Caco-2 (cell line): ENCODE data around the gene TRAK2. TPM values are rescaled to one million over a fixed set of nuclear protein-coding genes. Genes with fewer than 3 reads are reported as not detected.
"Not testable (repeated sequence)": the region's sequence is repeated elsewhere in the genome, so short reads cannot be mapped to it uniquely, and the experiment has no call there.

Source experiments
- BruUV-seq: library from RNA; stranded (reverse); fragments of 400-500 nt; replicated peaks from 2 replicates; lab custom pipeline; 2021; lab: Mats Ljungman, UMichigan
- CTCF ChIA-PET: fragments of 300-600 bp; sonication (Branson Sonifier 250); formaldehyde crosslinking; loops from one replicate; lab custom pipeline; 2022; ENCODE audit warnings: antibody characterized with exemption; lab: Charles Lee
- POLR2A ChIA-PET: fragments of 300-600 bp; sonication (Branson Sonifier 250); formaldehyde crosslinking; loops from one replicate; lab custom pipeline; 2022; ENCODE audit warnings: antibody characterized with exemption; lab: Charles Lee
- DNase-seq, 2 experiments: peaks; one replicate each; pipeline versions ENCODE4 v3.0.0 to v3.0.0-alpha.2; 2020 to 2022
- H3K27me3 ChIP-seq: replicated peaks from 2 replicates; pipeline ENCODE4 v1.6.0; 2011; ENCODE audit warnings: low read length; ENCODE audit not compliant: control insufficient read depth, insufficient read depth
- H3K36me3 ChIP-seq: 2 replicates; pipeline ENCODE4 v1.5.1; 2011; ENCODE audit warnings: low read length; ENCODE audit not compliant: control insufficient read depth, insufficient read depth
- H3K4me1 ChIP-seq: fragments of 250-450 bp; sonication (Bioruptor Pico); 2 replicates; pipeline ENCODE4 v1.5.1; 2020; ENCODE audit warnings: mild to moderate bottlenecking
- H3K4me3 ChIP-seq: 2 replicates; pipeline ENCODE4 v1.5.1; 2011; ENCODE audit warnings: low read depth, mild to moderate bottlenecking, control low read depth, low read length
- H3K9me3 ChIP-seq: fragments of 250-450 bp; sonication (Bioruptor Pico); 2 replicates; pipeline ENCODE4 v1.5.1; 2020; ENCODE audit warnings: mild to moderate bottlenecking, moderate library complexity
- H3K27ac Mint-ChIP-seq: one replicate; pipeline ENCODE4 v1.8.0; 2022; ENCODE audit warnings: mixed read lengths; ENCODE audit not compliant: unreplicated experiment
- H3K27me3 Mint-ChIP-seq: one replicate; pipeline ENCODE4 v1.8.0; 2022; ENCODE audit warnings: mixed read lengths; ENCODE audit not compliant: insufficient read depth, unreplicated experiment
- H3K36me3 Mint-ChIP-seq: one replicate; pipeline ENCODE4 v1.8.0; 2022; ENCODE audit warnings: mild to moderate bottlenecking, mixed read lengths; ENCODE audit not compliant: insufficient read depth, unreplicated experiment
- H3K4me1 Mint-ChIP-seq: one replicate; pipeline ENCODE4 v1.8.0; 2022; ENCODE audit warnings: low read depth, mixed read lengths; ENCODE audit not compliant: unreplicated experiment
- H3K4me3 Mint-ChIP-seq: one replicate; pipeline ENCODE4 v1.8.0; 2022; ENCODE audit warnings: mild to moderate bottlenecking, moderate library complexity, mixed read lengths; ENCODE audit not compliant: unreplicated experiment
- H3K9me3 Mint-ChIP-seq: one replicate; pipeline ENCODE4 v1.8.0; 2022; ENCODE audit warnings: mixed read lengths; ENCODE audit not compliant: unreplicated experiment
- CTCF ChIP-seq, 2 experiments: fragments of 200-600 bp in 1 of 2; IDR thresholded peaks; 1 replicate in 1 of 2; 2 replicates in 1 of 2; pipeline versions ENCODE4 v1.5.1 to v1.8.0; 2011 to 2022; ENCODE audit warnings: antibody characterized with exemption in 1 of 2, control low read depth in 1 of 2, inconsistent platforms in 1 of 2, low read depth in 1 of 2, low read length in 1 of 2, mild to moderate bottlenecking in 1 of 2, moderate library complexity in 1 of 2; ENCODE audit not compliant: insufficient read depth in 1 of 2, severe bottlenecking in 1 of 2, unreplicated experiment in 1 of 2
- intact Hi-C: fragments of 100-400 bp; cut with micrococcal nuclease; formaldehyde crosslinking; loops from one replicate; pipeline ENCODE4 v1.10.0; 2022; ENCODE audit not compliant: unreplicated experiment
- total RNA-seq: library from RNA; stranded (reverse); gene quantifications from 2 replicates; pipeline ENCODE4 v1.2.3, GENCODE V29; 2022

The TRAK2 gene
- total RNA-seq, 1 experiment from 2014 or later, result 23.2 TPM

GRCh38 chr2:201441409-201441808, 9.8 kb downstream of the TRAK2 start:
- Mint-ChIP-seq H3K27ac (no peak overlapping the region), H3K27me3 (no peaks in the 10 kb centered on the region), H3K4me1 (peaks cover 29% of the 10 kb centered on the region), H3K4me3 (no peak overlapping the region), H3K9me3 (no peaks in the 10 kb centered on the region), H3K36me3 (peaks cover 7% of the 10 kb centered on the region)
- POLR2A ChIA-PET, result interaction anchor here (0.5 kb wide), 1 partner anchor 35 kb away, joined by 3 read pairs; no protein-coding TSS in a partner anchor
- Histone ChIP-seq H3K36me3 (no peaks in the 10 kb centered on the region), H3K9me3 (no peaks in the 10 kb centered on the region), H3K4me1 (peaks cover 29% of the 10 kb centered on the region), H3K27me3 (no peaks in the 10 kb centered on the region), H3K4me3 (no peak overlapping the region)
- DNase-seq, result no peak
- CTCF ChIA-PET, result interaction anchor here (0.6 kb wide), 1 partner anchor 157 kb away, joined by 4 read pairs; no protein-coding TSS in a partner anchor
- intact Hi-C loops, result no loop called here
- no peak for TF ChIP-seq CTCF (IDR thresholded peaks at IDR 0.05; ENCODE audit: insufficient read depth in 1 of 2, low read depth in 1 of 2, low read length in 1 of 2, severe bottlenecking in 1 of 2, unreplicated experiment in 1 of 2)
- BruUV-seq, result no TSS peak

GRCh38 chr2:201440182-201440581, 11.1 kb downstream of the TRAK2 start:
- no peak for TF ChIP-seq CTCF (IDR thresholded peaks at IDR 0.05; ENCODE audit: insufficient read depth in 1 of 2, low read depth in 1 of 2, low read length in 1 of 2, severe bottlenecking in 1 of 2, unreplicated experiment in 1 of 2)
- Mint-ChIP-seq H3K36me3 (peaks cover 7% of the 10 kb centered on the region), H3K4me1 (peaks cover 16% of the 10 kb centered on the region), H3K4me3 (peak overlapping the region; percentile 56), H3K9me3 (no peaks in the 10 kb centered on the region), H3K27ac (peak overlapping the region; percentile 68), H3K27me3 (no peaks in the 10 kb centered on the region)
- BruUV-seq, result no TSS peak
- Histone ChIP-seq H3K27me3 (no peaks in the 10 kb centered on the region), H3K36me3 (no peaks in the 10 kb centered on the region), H3K9me3 (no peaks in the 10 kb centered on the region), H3K4me3 (no peak overlapping the region), H3K4me1 (peaks cover 20% of the 10 kb centered on the region)
- ChIA-PET POLR2A (no interaction called here), CTCF (no interaction called here)
- peak; percentile 79 for DNase-seq
- intact Hi-C loops, result loop anchor here (1.0 kb wide), 1 partner anchor 11 kb away; the partner anchor contains the start of genes STRADB and TRAK2

- H3K9me3 Mint-ChIP-seq, CTCF ChIA-PET, H3K4me3 ChIP-seq, H3K27me3 ChIP-seq, H3K4me3 Mint-ChIP-seq, H3K9me3 ChIP-seq, DNase-seq, H3K36me3 Mint-ChIP-seq, H3K36me3 ChIP-seq, BruUV-seq, POLR2A ChIA-PET, H3K27ac Mint-ChIP-seq, H3K27me3 Mint-ChIP-seq, intact Hi-C loops: not testable (repeated sequence)
- peaks cover 15% of the 10 kb centered on the region for H3K4me1 Mint-ChIP-seq
- H3K4me1 ChIP-seq, result peaks cover 14% of the 10 kb centered on the region
These were observed 11.8 kb downstream of the TRAK2 start for GRCh38 chr2:201439336-201439922.
